K562 (cell line): ENCODE measurements around the gene FAM161A. TPM values are rescaled to one million over a fixed set of nuclear protein-coding genes. Genes with fewer than 3 reads are reported as not detected.

Experiments used
- ATAC-seq: fragments of 200-7000 bp; cut with Tn5 transposase; 3 replicates; pipeline ENCODE4 v1.9.1; 2020; ENCODE audit warnings: moderate library complexity
- BruUV-seq: library from RNA; stranded (reverse); fragments of 400-500 nt; replicated peaks from 2 replicates; lab custom pipeline; 2021; lab: Mats Ljungman, UMichigan
- CTCF ChIA-PET: fragments of 300-600 bp; formaldehyde crosslinking; extraction: SDS; loops from one replicate; lab custom pipeline; 2021; ENCODE audit warnings: low intra/inter-chr PET ratio; lab: Yijun Ruan, JAX
- POLR2A ChIA-PET: fragments of 300-600, 350-650 bp; sonication (Branson Sonifier 250); formaldehyde crosslinking; extraction: SDS; loops from one replicate; lab custom pipeline; 2021; ENCODE audit warnings: antibody characterized with exemption, inconsistent platforms; lab: Yijun Ruan, JAX
- DNase-seq, 4 experiments: peaks; one replicate each; pipeline versions ENCODE4 v3.0.0 to v3.0.0-alpha.2; 2011 to 2018; ENCODE audit warnings: low spot score in 3 of 4, mixed read lengths in 3 of 4; ENCODE audit errors: extremely low read depth in 1 of 4
- FAIRE-seq: peaks from 2 replicates; lab custom pipeline; 2011; peaks lifted over from hg19 to GRCh38; lab: Jason Lieb, UNC
- H2AFZ ChIP-seq: 2 replicates; pipeline ENCODE4 v1.6.0; 2011; ENCODE audit warnings: low read depth, low read length, control low read depth, inconsistent platforms
- H3K27ac ChIP-seq: fragments of 200-600 bp; 3 replicates; pipeline ENCODE4 v1.8.0; 2011; ENCODE audit warnings: low read depth, mild to moderate bottlenecking, control low read depth, inconsistent platforms, low read length, moderate library complexity, mixed read lengths; ENCODE audit errors: extremely low read depth
- H3K27me3 ChIP-seq, 2 experiments: fragments of 300-600 bp in 1 of 2; 2 replicates in 1 of 2; 3 replicates in 1 of 2; pipeline versions ENCODE4 v1.6.0 to v1.8.0; 2011; ENCODE audit warnings: inconsistent platforms in 2 of 2, low read length in 2 of 2, mild to moderate bottlenecking in 1 of 2, mixed read lengths in 1 of 2, moderate library complexity in 1 of 2; ENCODE audit not compliant: control insufficient read depth in 2 of 2, insufficient read depth in 2 of 2
- H3K36me3 ChIP-seq: fragments of 300-600 bp; 3 replicates; pipeline ENCODE4 v1.8.0; 2011; ENCODE audit warnings: mild to moderate bottlenecking, low read length, inconsistent platforms; ENCODE audit not compliant: control insufficient read depth, insufficient read depth
- H3K4me1 ChIP-seq, 2 experiments: fragments of 200-600 bp in 1 of 2; replicated peaks in 1 of 2; 2 replicates in 1 of 2; 3 replicates in 1 of 2; pipeline versions ENCODE4 v1.5.1 to v1.8.0; 2011; ENCODE audit warnings: inconsistent platforms in 2 of 2, low read length in 2 of 2, mild to moderate bottlenecking in 1 of 2, mixed read lengths in 1 of 2, moderate library complexity in 1 of 2; ENCODE audit not compliant: control insufficient read depth in 2 of 2, insufficient read depth in 2 of 2
- H3K4me2 ChIP-seq: 2 replicates; pipeline ENCODE4 v1.6.1; 2011; ENCODE audit warnings: low read length, control low read depth, inconsistent platforms, mixed read lengths; ENCODE audit not compliant: insufficient read depth
- H3K4me3 ChIP-seq: fragments of 200-600 bp; sonication (generic), shearing (Covaris generic); 2 replicates; pipeline ENCODE4 v1.5.1; 2016; ENCODE audit warnings: control low read depth, inconsistent platforms
- H3K79me2 ChIP-seq: fragments of 200-600 bp; 3 replicates; pipeline ENCODE4 v1.8.0; 2011; ENCODE audit warnings: low read length, inconsistent platforms; ENCODE audit not compliant: control insufficient read depth, insufficient read depth
- H3K9ac ChIP-seq, 2 experiments: 2 replicates each; pipeline versions ENCODE4 v1.6.0 to v1.6.1; 2011; ENCODE audit warnings: low read depth in 2 of 2, low read length in 2 of 2, control low read depth in 1 of 2, inconsistent platforms in 1 of 2, mild to moderate bottlenecking in 1 of 2, mixed read lengths in 1 of 2; ENCODE audit not compliant: insufficient read depth in 1 of 2
- H3K9me1 ChIP-seq: one replicate; pipeline ENCODE4 v1.6.0; 2011; ENCODE audit warnings: inconsistent platforms, mild to moderate bottlenecking, low read length, moderate library complexity; ENCODE audit not compliant: control insufficient read depth, insufficient read depth
- H3K9me3 ChIP-seq: replicated peaks from 2 replicates; pipeline ENCODE4 v1.5.1; 2011; ENCODE audit warnings: low read depth, low read length, inconsistent platforms; ENCODE audit not compliant: control insufficient read depth, insufficient read depth
- H4K20me1 ChIP-seq: replicated peaks from 2 replicates; pipeline ENCODE4 v1.6.1; 2011; ENCODE audit warnings: low read length, inconsistent platforms, mixed read lengths; ENCODE audit not compliant: control insufficient read depth, insufficient read depth
- DDX20 ChIP-seq: fragments of 450-650 bp; IDR thresholded peaks from 2 replicates; pipeline ENCODE4 v1.6.1; 2016; ENCODE audit warnings: missing genetic modification characterization, low read depth, mild to moderate bottlenecking, missing compliant biosample characterization, moderate library complexity
- GABPB1 ChIP-seq: sonication (generic); formaldehyde crosslinking; IDR thresholded peaks from 2 replicates; pipeline ENCODE4 v1.8.0; 2022; ENCODE audit warnings: mild to moderate bottlenecking, missing genetic modification reagents
- HMG20B ChIP-seq: fragments of 250-450 bp; sonication (Bioruptor Pico); IDR thresholded peaks from 2 replicates; pipeline ENCODE4 v1.5.0; 2021; ENCODE audit warnings: mild to moderate bottlenecking
- HNRNPK ChIP-seq: fragments of 200-400 bp; formaldehyde crosslinking; IDR thresholded peaks from one replicate; pipeline ENCODE4 v1.6.1; 2018; ENCODE audit warnings: mild to moderate bottlenecking, low read depth, low read length; ENCODE audit not compliant: poor library complexity, severe bottlenecking
- JUN ChIP-seq, 2 experiments: sonication (generic) in 1 of 2; formaldehyde crosslinking in 1 of 2; IDR thresholded peaks; 2 replicates each; pipeline versions ENCODE4 v1.6.1 to v1.8.0; 2012 to 2022; ENCODE audit warnings: borderline replicate concordance in 2 of 2, mild to moderate bottlenecking in 2 of 2, improper control_type of control experiment in 1 of 2, low read depth in 1 of 2, low read length in 1 of 2, missing genetic modification reagents in 1 of 2
- NCOR1 ChIP-seq: fragments of 450-650 bp; IDR thresholded peaks from 2 replicates; pipeline ENCODE4 v1.6.1; 2016; ENCODE audit warnings: mild to moderate bottlenecking, moderate library complexity
- PHTF2 ChIP-seq: fragments of 250-450 bp; sonication (Bioruptor Pico); IDR thresholded peaks from 2 replicates; pipeline ENCODE4 v1.5.0; 2021; ENCODE audit warnings: mild to moderate bottlenecking
- SIN3A ChIP-seq, 2 experiments: fragments of 150-350 bp in 1 of 2; IDR thresholded peaks; 2 replicates each; pipeline ENCODE4 v1.6.1; 2011 to 2016; ENCODE audit warnings: borderline replicate concordance in 2 of 2, low read depth in 2 of 2, low read length in 2 of 2, mild to moderate bottlenecking in 2 of 2, moderate library complexity in 2 of 2; ENCODE audit not compliant: control insufficient read depth in 1 of 2
- SLC30A9 ChIP-seq: fragments of 250-450 bp; sonication (Bioruptor Pico); IDR thresholded peaks from 2 replicates; pipeline ENCODE4 v1.8.0; 2022; ENCODE audit warnings: mild to moderate bottlenecking, moderate library complexity
- SNRNP70 ChIP-seq: fragments of 200-400 bp; formaldehyde crosslinking; optimal IDR thresholded peaks from 2 replicates; pipeline ENCODE3; 2017; ENCODE audit warnings: low read depth, low read length
- WGBS: fragments of 100-300 bp; shearing (Covaris generic); methylation state at CpG from one replicate; pipeline ENCODE4 v1.1.6; 2016; ENCODE audit warnings: low coverage, mixed read lengths; ENCODE audit not compliant: insufficient coverage; ENCODE audit errors: missing lambda C conversion rate; 5-methylcytosine and 5-hydroxymethylcytosine counted together
- in situ Hi-C: fragments of 300-500 bp; cut with MboI; formaldehyde crosslinking; loops from 4 replicates; pipeline ENCODE4 v1.15.0; 2018; ENCODE audit warnings: inconsistent platforms, mixed read lengths
- intact Hi-C: fragments of 100-400 bp; cut with micrococcal nuclease; formaldehyde crosslinking; loops from 2 replicates; pipeline ENCODE4 v1.14.2; 2022
- polyA plus RNA-seq, 8 experiments: library from polyadenylated mRNA; depleted of rRNA in 4 of 8; stranded (reverse) in 5 of 8; unstranded in 3 of 8; fragments of >200 nt; fragmentation: Nextera tagmentation in 2 of 8; fragmentation: Illumina TruSeq in 1 of 8; extraction: Ambion mirVana in 2 of 8; extraction: Trizol in 1 of 8; gene quantifications; 2 replicates each; pipeline versions ENCODE4 v1.2.1 to v1.2.3, GENCODE V29; 2011 to 2014; ENCODE audit warnings: inconsistent platforms in 1 of 8, missing spikeins in 1 of 8
- total RNA-seq, 7 experiments: library from RNA; depleted of rRNA in 6 of 7; stranded (reverse); fragments of >200 nt in 6 of 7; fragmentation: Illumina TruSeq in 2 of 7; extraction: Trizol in 2 of 7; gene quantifications; 2 replicates each; pipeline versions ENCODE4 v1.2.1 to v1.2.3, GENCODE V29; 2011 to 2021; ENCODE audit warnings: low replicate concordance in 1 of 7

FAM161A gene
- total and polyA plus RNA-seq, 9 of the 15 experiments (the other 6 are each of a cell fraction or from before 2014, with no cell fraction given): 0.27 to 1.4 (median 0.80) TPM

GRCh38 chr2:61787941-61788563 is 65.8 kb downstream of the FAM161A start:
- Histone ChIP-seq H3K79me2 (no peaks in the 10 kb centered on the region), H3K9me3 (no peaks in the 10 kb centered on the region), H3K27me3 (no peaks in the 10 kb centered on the region; a peak in 1 of 5 replicates), H2AFZ (no peak overlapping the region), H3K4me2 (no peak overlapping the region), H3K4me1 (peaks cover 7 to 9% of the 10 kb centered on the region in 2 experiments; a peak in 4 of 5 replicates), H3K9ac (no peak overlapping the region), H4K20me1 (no peaks in the 10 kb centered on the region), H3K9me1 (no peaks in the 10 kb centered on the region), H3K27ac (no peak overlapping the region), H3K4me3 (no peak overlapping the region), H3K36me3 (no peaks in the 10 kb centered on the region)
- FAIRE-seq (no peak), ATAC-seq (no peak), DNase-seq (no peak)
- ChIA-PET CTCF (no interaction called here), POLR2A (interaction anchor here (0.8 to 1.5 kb wide), 2 partner anchors 24 to 67 kb away, joined by 3 read pairs; no protein-coding TSS in a partner anchor)
- TF ChIP-seq JUN (IDR thresholded peaks at IDR 0.05; ENCODE audit: borderline replicate concordance, low read depth, low read length) (no peak), JUN (CRISPR knock-in tag; IDR thresholded peaks at IDR 0.05; ENCODE audit: borderline replicate concordance) (no peak), DDX20 (tag) (no peak)
- in situ Hi-C loops (no loop called here), intact Hi-C loops (no loop called here)
- BruUV-seq: no TSS peak
- WGBS: 8% methylated on average over 4 of the region's 4 CpGs

- Histone ChIP-seq H3K9ac (no peak overlapping the region), H2AFZ (no peak overlapping the region), H3K4me3 (no peak overlapping the region), H3K9me1 (no peaks in the 10 kb centered on the region), H3K27me3 (no peaks in the 10 kb centered on the region; a peak in 1 of 5 replicates), H3K27ac (no peak overlapping the region), H3K36me3 (no peaks in the 10 kb centered on the region), H3K79me2 (no peaks in the 10 kb centered on the region), H4K20me1 (no peaks in the 10 kb centered on the region), H3K4me2 (no peak overlapping the region), H3K9me3 (no peaks in the 10 kb centered on the region), H3K4me1 (peaks cover 0 to 9% of the 10 kb centered on the region in 2 experiments; a peak in 2 of 5 replicates)
- FAIRE-seq (no peak), DNase-seq (no peak), ATAC-seq (no peak)
- intact Hi-C loops: no loop called here
- WGBS: 33% methylated on average over 2 of the region's 2 CpGs
- ChIA-PET POLR2A (interaction anchor here (0.6 to 0.8 kb wide), 2 partner anchors 66 to 581 kb away, joined by 3 read pairs; no protein-coding TSS in a partner anchor), CTCF (no interaction called here)
- BruUV-seq: no TSS peak
- in situ Hi-C loops: no loop called here
- TF ChIP-seq HMG20B (CRISPR knock-in tag) (no peak), SNRNP70 (no peak), PHTF2 (CRISPR knock-in tag) (no peak), HNRNPK (no peak), NCOR1 (no peak), JUN (IDR thresholded peaks at IDR 0.05; ENCODE audit: borderline replicate concordance, low read depth, low read length) (no peak), JUN (CRISPR knock-in tag; IDR thresholded peaks at IDR 0.05; ENCODE audit: borderline replicate concordance) (no peak), SLC30A9 (CRISPR knock-in tag) (no peak), SIN3A (IDR thresholded peaks at IDR 0.05; ENCODE audit: borderline replicate concordance in 2 of 2, control insufficient read depth in 1 of 2, low read depth in 2 of 2, low read length in 2 of 2) (no peak), GABPB1 (CRISPR knock-in tag) (no peak)
These were observed 67.0 kb downstream of the FAM161A start for GRCh38 chr2:61786876-61787275.
